ENCODE measurements around the gene PDIA2.
"Not testable (repeated sequence)": the region's sequence is repeated elsewhere in the genome, so short reads cannot be mapped to it uniquely, and the experiment has no call there.

PDIA2 gene

DNA sequence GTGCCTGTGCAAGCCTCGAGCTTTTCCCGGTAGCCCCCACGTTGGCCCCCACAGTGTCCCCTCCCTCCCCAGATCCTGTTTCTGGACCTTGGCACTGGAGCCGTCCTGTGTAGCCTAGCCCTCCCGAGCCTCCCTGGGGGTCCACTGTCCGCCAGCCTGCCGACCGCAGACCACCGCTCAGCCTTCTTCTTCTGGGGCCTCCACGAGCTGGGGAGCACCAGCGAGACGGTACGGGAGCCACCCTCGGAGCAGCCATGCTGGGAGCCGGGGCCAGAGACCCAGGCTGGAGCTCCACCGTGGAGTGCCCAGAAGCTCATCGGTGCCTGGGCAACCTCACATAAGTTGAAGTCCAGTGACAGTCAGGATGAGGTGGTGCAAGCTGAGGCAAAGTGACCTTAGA lies 19.0 kb upstream of the PDIA2 start:
- no peak for DNase-seq

DNA sequence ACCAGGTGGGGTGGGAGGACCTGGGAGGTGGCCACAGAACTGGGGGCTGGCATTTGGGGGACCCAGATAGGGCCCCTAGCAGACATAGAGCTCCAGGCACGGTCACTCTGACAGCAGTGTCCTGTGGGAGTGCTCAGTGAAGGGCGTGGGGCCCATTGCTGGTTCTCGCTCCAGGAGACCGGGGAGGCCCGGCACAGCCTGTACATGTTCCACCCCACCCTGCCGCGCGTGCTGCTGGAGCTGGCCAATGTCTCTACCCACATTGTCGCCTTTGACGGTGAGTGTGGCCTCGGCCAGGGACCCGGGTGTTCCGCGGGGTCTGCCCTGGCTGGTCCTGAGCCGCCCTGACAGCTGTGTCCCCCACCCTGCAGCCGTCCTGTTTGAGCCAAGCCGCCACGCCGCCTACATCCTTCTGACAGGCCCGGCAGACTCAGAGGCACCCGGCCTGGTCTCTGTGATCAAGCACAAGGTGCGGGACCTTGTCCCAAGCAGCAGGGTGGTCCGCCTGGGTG lies 18.5 kb upstream of the PDIA2 start:
- no peak for DNase-seq

DNA sequence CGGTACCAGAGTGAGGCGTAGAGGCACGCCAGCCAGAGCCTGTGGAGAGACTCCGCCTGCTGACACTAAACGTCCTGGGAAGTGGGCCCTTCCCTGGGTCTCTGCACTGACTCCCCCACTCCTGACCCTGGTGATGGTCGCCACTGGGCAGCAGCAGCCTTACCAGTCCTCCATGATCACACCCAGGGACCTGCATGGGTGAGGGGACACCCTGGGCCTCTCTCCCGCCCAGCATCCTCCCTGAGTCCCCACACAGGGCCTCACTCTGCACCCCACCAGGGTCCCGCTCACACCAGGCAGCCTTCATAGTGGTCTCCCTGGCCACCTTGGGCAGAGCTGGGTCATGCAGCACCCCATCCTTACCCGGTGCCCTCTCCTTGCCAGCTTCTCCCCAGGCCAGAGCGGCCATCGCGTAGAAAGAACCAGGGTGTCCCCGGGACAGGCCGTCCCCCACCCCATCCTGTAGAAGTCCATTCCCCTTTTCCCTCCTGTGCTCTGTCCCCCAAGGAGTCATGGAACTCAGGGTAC lies 17.9 kb upstream of the PDIA2 start:
- no peak for DNase-seq

DNA sequence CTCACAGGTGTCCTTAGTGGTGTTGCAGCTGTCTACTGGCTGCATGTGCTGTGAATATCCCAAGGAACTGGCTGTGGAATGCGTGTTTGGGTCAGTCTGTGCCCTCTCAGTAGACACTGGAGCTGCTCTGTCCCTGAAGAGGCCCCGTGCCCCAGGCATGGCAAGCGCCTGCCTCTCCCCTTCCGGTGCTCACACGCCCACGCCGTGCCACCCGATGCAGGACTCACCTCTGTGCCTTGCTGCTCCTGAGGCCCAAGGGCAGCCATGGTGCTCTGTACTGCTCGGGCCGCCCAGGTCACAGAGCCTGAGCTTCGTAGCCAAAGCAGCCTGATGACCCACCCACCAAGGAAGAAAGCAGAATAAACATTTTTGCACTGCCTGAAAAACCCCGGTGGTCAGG lies 17.3 kb upstream of the PDIA2 start:
- no peak for DNase-seq

DNA sequence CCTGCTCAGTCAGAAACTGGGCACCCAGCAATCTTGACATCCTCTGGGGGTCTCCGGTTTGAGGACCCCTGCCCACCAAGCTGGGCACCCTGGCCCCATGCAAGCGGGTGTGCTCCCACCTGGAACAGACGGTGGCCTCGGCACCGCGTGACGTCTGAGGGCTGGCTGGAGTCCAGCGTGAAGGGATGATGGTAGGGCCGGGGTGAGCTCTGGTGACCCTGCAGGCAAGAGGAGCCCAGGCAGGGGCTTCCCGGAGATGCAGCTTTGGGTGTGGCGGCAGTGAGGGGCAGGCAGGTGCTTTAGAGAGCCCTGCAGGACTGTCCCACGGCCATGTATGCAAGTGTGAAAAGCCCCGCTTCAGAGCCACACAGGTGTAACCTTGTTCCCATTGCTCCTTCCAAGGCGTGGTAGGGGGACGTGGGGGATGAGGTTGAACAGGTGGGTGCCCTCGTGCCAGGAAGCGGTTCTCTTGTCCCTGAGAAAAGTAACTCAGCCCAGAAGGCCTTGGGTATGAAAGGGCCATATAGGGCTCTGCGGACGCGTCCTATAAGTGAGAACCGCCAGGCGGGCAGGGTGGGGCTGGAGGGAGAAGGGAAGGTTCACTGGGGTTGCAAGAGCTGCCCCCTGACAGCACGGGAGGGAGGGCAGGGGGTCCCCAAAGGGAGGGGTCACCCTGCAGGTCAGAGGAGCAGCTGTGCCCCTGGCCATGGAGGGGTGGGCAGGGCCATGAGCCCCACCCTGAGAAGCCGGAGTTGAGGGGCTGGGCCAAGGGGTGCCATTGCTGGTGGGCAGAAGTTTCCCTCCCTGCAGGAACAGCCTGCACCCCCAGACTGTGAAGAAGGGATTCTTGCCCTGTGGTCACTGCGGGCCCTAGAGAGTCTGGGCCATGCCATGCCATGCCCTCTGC lies 16.5 kb upstream of the PDIA2 start:
- DNase-seq: no peak

DNA sequence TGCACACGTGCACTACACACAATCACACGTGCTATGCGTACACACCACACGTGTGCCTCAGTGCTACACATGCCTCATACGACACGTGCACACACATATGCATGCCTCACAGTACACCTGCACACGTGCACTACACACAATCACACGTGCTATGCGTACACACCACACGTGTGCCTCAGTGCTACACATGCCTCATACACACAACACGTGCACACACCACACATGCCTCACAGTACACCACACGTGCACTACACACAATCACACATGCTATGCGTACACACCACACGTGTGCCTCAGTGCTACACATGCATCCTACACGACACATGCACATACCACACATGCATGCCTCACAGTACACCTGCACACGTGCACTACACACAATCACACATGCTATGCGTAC lies 15.4 kb upstream of the PDIA2 start:
- DNase-seq: not testable (repeated sequence)

DNA sequence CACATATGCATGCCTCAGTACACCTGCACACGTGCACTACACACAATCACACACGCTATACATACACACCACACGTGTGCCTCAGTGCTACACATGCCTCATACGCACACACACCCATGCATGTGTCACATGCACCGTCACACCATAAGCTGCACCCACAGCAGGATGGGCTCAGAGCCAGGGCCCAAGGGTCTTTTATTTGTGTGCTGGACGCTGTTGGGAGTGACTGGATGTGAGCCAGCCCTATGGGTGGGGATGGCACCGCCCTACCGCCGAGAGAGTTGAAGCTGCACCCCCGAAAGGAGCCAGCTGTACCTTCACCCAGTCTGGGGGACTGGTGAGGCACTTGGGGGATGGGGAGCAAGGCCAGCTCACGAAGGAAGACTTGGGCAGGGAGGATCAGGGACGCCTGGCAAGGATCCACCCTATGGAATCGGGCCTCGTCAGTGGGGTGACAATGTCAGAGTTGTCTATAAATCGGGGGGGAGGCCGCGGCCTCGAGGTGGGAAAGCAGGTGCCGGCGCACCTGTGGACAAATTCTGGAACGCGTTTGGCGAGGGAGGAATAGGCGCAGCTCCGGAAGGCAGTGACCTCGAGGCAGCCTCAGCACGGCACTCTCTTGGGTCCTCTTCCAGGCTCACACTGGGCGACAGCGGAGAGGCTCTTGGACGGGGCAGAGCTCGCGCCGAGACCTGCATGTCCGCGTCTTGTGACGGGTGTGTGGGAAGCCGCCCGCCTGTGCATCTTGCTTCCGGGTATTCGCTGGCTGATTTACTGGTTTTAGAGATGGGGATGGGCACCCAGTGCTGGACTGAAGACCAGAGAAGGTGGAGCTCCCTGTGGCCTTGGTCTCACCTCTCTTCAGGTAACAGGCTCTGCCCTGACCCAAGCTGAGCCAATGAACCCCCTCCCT lies 14.6 kb upstream of the PDIA2 start:
- no peak for DNase-seq

DNA sequence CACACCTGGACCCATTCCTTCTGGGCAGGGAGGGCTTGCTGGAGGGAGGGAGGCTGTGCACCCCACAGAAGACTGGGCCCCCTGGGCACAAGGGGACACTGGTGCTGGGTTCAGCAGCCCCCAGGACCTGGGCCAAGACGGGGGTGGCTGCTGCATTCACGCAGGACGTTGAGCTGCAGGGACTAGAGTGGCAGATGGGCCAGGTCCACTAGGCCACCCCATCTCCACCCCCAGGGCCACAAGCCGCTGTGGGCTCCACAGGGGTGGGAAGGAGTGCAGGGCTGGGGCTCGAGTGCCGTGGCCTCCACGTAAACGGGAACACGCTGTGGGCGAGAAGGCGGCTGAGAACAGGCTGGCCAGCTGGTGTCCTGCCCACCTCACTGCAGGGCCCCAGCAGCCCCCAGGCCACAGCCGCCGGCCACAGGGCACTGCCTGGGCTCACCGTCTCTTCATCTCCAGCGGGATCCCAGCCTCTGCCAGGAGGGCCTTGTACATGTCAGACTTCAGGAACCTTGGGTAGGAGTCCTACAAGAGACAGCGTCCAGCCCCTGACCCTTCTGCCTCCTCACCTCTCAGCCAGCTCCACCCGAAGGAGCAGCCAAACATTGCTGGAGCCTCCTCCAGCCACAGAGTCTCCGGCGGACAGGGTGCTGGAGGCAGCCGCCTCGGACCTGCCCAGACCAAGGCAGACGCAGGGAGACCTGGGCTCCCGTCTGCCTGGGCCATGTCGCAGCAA lies 13.7 kb upstream of the PDIA2 start:
- no peak for DNase-seq

DNA sequence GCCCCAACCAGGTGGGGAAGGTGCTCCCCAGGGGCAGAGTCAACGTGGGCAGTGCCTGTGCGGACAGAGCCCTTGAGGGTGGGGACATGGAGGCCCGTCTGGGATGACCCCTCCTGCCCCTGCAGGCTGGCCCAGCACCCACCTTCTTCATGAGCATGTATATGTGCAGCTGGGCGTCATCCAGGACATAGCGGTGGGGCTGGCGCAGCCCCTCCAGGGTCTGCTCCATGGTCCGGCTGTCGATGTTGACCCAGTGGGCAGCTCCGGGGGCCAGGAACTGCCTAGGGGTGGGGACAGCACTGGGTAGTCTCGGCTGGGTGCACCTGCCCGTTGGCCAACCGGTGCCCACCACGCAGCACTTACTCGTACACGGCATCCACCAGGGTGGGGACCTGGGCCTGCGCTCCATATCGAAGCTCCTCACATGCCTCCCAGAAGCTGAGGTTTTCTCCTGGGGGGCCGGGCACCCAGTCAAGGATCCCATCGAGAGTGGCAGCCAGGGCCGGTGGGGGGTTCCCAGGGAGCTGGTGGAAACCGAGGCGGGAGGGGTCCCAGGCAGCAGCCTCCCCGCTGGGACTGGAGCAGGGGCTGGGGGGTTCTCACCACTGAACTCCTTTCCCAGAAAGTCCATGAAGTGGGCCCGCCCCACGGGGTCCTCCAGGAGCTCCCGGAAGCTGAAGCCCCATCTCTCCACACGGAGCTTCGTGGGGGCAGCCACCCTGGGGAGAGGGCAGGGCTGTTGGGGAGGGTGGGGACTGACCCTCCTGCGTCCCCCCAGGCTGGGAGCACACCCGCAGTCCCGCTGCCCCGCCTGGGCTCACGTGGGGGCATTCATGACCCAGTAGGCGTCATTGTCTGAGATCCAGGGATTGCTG lies 12.3 kb upstream of the PDIA2 start:
- no peak for DNase-seq

DNA sequence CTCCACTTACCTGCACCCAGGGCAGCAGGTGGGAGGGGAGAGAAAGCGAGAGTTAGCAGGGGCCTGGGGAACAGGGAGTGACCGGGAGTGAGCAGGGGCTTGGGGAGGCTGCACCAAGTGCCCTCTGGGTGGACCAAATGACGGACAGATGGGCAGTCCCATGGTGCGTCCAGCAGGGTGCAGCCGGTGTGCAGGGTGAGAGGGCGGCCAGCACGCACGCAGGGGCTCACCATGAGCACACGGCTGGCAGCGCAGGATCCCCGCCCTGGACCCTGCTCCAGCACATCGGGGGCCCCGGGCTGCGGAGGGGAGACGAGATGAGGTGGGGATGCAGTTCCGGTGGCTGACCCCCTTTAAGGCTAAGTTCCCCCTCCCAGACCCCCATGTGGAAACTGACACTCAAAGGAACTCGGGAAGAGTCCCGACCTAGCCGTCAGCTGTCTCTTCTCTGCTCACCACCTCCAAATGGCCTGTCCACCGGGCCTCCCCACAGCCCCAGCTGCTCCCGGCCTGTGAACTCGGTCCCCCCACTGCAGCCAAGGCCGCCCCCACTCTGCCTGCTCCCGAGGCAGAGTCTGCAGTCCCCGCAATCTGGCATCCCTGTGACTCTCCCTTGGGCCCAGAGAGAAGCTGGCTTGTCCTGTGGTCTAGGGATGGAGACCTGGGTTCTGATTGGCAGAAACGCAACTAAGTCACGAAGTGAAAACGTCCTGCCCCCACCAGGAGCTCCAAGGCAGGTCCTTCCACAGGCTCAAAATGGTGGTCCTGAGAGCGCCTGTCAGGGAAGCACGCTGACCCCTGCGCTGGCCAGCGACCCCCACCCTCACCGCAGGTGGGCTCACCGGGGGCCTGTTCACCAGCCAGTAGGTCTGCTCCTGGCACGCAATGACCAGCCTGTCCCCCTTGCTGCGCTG lies 10.1 kb upstream of the PDIA2 start:
- no peak for DNase-seq

DNA sequence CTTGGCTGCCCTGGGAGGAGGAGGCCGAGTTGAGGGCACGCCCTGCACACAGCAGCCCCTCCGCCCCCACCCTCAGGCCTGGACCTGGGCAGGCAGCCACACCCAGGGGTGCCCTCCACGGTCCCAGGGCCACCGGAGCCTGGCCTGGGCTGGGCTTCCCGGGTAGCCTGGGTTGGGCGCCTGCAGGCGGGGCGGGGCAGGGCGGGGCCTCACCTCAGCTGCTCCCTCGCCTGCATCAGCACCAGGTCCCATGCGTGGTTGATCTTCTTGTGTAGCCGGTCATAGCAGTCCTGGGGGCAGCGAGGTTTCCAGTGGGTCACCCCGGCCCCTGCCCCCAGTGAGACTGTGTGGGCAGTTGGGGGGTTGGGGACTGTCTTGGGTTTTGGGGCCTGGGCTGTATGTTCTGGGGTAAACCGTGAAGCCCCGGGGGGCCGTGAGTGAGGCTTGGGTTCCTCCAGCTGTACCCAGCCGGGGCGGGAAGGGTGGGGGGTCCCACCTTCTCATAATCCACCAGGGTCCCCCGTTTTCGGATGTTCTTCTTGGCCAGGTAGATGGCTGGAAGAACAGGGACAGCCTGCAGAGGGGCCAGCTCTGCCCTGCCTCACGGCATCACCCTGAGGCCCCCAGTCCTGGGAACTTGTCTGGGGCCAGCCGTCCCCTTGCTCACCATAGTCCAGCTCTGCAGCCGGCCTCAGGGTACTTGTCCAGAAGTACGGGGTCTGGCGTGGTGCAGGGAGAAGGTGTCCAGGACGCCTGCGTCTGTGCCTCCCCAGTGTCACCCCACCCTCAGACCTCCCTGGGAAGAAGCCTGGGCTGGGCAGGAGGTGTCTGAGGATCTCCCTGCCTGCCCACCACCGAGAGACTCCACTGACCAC lies 9.2 kb upstream of the PDIA2 start:
- DNase-seq: no peak

DNA sequence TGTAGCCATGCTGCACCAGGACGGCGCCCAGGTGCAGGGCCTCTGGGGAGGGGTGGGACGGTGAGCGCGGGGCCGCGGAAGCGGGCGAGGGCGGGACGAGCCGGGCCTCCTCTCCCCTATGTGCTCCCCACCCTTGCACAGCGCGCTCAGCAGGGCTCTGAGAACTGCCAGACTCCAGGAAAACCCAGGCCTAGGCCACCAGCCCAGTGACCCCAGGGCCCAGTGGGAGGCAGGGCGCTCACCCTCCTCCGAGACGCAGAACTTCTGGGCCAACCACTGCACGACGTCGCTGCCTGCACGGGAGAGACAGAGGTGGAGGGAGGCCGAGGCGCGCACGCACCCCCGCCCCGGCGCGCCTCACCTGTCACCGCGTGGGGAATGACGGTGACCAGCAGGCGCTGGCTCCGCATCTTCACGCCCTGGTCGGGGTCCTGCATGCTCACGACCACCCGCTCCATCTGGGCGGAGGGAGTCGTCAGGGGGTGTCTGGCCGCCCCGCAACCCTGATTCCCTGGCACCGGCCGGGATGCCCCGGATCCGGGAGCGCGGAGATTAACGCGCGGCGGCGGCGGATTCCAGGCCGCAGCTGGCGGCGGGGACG lies 7.8 kb upstream of the PDIA2 start:
- peak; percentile 37 for DNase-seq

DNA sequence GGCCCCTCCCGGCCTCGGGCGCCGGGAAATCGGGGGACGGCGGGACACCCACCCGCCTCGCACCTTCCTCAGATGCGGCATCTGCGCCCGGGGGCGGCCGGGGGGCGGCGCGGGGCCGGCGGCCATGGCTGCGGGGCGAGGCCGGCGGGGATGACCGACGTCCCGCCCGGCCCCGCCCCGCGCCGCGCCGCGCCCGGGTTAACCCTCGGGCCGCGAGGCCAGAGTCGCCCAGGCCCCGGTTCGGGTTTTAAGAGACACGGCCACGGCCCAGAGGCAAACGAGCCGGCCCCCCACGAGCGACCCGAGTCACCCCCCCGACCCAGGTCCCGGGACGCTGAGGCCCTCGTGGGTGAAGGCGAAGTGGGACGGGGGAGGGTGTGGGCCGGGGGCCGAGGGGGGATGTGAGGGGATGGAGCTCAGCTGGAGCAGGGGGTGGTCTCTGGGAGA lies 7.2 kb upstream of the PDIA2 start, which contains the start of gene RGS11:
TSS of gene RGS11 (minus strand) at position 159 of the 447 bp plus-strand sequence. CDS start at position 126, 33 bp downstream.
- DNase-seq: no peak

DNA sequence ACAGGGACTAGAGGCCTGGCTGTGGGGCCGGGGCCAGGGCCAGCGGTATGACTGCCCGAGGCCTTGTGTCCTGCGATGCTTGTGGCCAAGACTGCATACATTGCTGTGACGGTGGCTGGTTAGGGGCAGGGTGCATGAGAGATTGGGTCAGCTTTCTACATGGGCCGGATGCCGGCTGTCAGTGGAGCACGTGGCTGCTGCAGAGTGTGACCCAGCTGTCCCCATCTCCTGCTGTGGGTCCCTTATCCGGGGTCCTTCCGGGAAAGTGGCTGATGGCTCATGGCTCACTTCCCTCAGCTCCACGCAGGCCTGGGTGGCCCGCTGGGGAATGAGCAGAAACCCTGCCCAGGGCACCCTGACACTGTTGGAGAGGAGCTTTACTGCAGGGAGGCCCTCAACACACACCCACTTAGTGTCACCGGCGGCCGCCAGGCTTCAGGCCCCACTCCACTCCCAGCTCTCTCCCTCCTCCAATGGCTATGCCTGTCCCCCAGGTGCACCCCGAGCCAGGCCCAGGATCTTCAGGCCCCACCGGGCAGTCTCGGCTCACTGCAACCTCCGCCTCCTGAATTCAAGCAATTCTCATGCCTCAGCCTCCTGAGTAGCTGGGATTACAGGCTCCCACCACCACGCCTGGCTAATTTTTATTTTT lies 6.4 kb upstream of the PDIA2 start:
- DNase-seq: no peak

DNA sequence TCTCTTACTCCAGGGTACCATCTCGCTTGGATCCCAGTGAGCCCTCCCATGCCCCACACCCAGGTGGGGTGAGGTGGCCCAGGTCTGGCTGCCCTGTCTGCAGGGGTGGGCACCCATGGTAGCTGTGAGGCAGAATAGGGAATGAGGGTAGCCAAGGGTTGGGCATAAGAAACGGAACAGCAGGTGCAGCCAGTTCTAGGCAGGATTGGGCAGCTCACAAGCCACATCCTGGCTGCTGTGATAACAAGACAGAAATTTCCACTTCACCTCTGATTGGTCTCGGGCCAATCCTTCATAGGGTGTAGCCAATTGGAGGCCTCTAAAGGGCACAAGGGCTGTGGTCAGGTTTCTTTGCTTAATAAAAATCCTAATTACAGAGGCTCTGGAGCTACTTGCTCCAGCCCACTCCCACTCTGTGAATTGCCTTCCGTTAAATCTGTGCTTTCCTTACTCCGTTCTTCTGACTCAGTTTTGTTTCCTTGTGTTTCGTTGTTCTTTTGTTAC lies 4.0 kb upstream of the PDIA2 start:
- DNase-seq: no peak

DNA sequence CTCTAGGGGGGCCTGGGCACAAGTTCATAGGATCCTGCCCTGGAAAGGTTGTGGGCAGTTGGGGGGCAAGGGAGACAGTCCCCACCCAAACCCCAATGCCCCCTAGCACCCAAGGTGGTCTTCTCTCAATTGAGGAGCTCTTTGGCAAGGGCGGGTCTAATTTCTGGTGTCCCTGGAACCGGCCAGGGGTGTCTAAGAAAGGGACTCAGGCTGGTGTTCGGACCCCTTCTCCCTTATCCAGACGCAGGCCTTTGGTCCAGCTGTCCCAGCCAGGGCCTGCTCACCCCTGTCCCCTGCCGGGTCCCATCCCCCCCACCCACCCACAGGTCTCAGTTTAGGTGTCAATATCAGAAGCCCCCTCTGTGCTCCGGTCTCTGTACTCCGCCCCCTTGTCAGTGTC lies 3.4 kb upstream of the PDIA2 start:
- no peak for DNase-seq

DNA sequence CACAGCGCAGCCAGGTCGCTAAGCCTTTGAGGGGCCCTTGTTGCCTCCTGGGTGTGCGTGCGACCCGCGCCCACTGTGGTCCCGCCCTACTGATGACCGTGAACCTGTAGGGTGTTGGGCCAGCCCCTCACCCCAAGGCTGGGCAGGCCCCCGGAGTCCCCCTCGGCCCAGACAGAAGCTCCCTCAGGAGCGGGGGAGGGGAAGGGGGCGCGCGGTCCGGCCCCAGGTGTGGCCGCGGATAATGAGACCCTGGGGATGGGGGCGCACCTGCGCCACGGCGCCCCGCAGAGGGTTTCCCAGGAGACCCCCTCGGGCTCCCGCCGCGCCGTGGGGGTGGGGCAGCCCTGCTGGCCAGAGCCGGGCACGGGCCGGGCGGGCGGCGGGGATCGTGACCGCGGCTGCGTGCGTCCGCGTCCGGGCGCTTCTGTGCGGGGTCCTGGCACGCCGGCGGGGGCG lies 2.9 kb upstream of the PDIA2 start:
- DNase-seq: no peak

DNA sequence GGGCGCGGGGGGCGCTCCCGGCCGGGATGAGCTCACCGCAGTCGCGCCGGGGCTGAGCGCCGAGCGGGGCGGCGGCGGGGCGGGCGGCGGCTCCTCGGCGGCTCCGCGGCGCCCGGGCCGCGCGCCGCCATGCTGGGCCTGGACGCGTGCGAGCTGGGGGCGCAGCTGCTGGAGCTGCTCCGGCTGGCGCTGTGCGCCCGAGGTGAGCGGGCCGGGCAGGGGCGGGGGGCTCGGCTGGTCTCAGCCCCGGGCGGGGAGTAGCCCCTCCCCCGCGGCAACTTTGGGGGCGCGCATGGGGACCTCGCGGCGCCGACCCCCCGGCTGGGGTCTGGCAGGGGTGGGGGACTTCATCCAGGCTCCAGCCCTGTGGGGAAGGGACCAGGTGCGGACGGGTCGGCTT lies 2.4 kb upstream of the PDIA2 start, which contains the start of gene ARHGDIG:
TSS of gene ARHGDIG (plus strand) at position 40 of the 400 bp plus-strand sequence. CDS start at position 130, 90 bp downstream.
- no peak for DNase-seq
